Measurements from ENCODE around the gene RSPH6A.
A peak's percentile ranks its signal among the peaks of the same experiment; 100 is the strongest.

DNA sequence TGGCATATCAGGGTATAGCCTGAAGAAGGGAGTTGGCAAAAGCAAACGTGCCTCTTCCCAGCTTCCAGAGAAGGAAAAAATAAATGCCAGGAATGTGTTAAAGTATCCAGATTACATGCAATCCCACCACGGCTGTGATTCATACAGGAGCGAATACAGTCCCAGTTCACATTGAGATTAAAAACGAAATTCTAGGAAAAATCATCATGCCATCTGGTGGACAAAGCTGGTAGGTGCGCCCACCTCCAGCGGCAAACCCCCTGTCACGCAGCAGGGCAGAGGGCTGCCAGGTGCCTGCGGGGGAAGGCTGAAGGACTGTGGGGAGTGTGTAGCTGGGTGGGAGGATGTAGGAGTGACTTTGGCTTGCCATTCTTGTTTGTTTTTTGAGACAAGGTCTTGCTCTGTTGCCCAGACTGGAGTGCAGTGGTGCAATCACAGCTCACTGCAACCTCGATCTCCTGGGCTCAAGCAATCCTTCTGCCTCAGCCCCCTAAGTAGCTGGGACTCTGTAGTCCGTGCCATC is 16.1 kb downstream of the RSPH6A start:
- TF ChIP-seq, protein P1, sequence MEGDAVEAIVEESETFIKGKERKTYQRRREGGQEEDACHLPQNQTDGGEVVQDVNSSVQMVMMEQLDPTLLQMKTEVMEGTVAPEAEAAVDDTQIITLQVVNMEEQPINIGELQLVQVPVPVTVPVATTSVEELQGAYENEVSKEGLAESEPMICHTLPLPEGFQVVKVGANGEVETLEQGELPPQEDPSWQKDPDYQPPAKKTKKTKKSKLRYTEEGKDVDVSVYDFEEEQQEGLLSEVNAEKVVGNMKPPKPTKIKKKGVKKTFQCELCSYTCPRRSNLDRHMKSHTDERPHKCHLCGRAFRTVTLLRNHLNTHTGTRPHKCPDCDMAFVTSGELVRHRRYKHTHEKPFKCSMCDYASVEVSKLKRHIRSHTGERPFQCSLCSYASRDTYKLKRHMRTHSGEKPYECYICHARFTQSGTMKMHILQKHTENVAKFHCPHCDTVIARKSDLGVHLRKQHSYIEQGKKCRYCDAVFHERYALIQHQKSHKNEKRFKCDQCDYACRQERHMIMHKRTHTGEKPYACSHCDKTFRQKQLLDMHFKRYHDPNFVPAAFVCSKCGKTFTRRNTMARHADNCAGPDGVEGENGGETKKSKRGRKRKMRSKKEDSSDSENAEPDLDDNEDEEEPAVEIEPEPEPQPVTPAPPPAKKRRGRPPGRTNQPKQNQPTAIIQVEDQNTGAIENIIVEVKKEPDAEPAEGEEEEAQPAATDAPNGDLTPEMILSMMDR (IDR thresholded peaks at IDR 0.05), result peak; percentile 82 to 98 (median 92)
- TF ChIP-seq POLR2A (IDR thresholded peaks at IDR 0.05) (no peak), POLR2AphosphoS5 (IDR thresholded peaks at IDR 0.05; ENCODE audit: insufficient read depth in 1 of 2, low read depth in 1 of 2) (peak; percentile 58 to 75)
